Uterus (tissue), 2 donors: ENCODE measurements around the gene TFF1.

Source experiments
- CTCF ChIP-seq, 4 experiments: fragments of 200-600 bp in 2 of 4; fragments of 450-650 bp in 2 of 4; sonication (generic) in 2 of 4; IDR thresholded peaks; one replicate each; pipeline ENCODE4 v1.5.1; 2016 to 2019; ENCODE audit warnings: antibody characterized with exemption in 4 of 4, mild to moderate bottlenecking in 2 of 4, moderate library complexity in 1 of 4
- POLR2A ChIP-seq, 2 donors: fragments of 450-650 bp; IDR thresholded peaks; one replicate each; pipeline ENCODE4 v1.6.1; 2016; ENCODE audit warnings: antibody characterized with exemption in 2 of 2, mild to moderate bottlenecking in 1 of 2, moderate library complexity in 1 of 2

- no peak for TF ChIP-seq CTCF (IDR thresholded peaks at IDR 0.05)
- TF ChIP-seq POLR2A (IDR thresholded peaks at IDR 0.05): no peak
Measured at GRCh38 chr21:42338729-42339715, 27.3 kb downstream of the TFF1 start.
